SU-DHL-6 (cell line): ENCODE results near the gene SPSB2.
A peak's percentile ranks its signal among the peaks of the same experiment; 100 is the strongest.

ENCODE experiments used
- CTCF ChIP-seq: fragments of 200-600 bp; sonication (generic); IDR thresholded peaks from one replicate; pipeline ENCODE4 v1.5.1; 2017; ENCODE audit warnings: antibody characterized with exemption, mild to moderate bottlenecking, low read length, moderate library complexity; ENCODE audit not compliant: insufficient read depth, poor library complexity, severe bottlenecking
- EZH2phosphoT487 ChIP-seq: fragments of 200-600 bp; sonication (generic), shearing (Covaris generic); conservative IDR thresholded peaks from 2 replicates; pipeline ENCODE4 v1.6.1; 2018; ENCODE audit warnings: mild to moderate bottlenecking, antibody characterized with exemption, low read length, moderate library complexity, mixed read lengths

- TF ChIP-seq CTCF (no peak), EZH2phosphoT487 (peak; percentile 99; the same call in 1 of the 2 replicates)
These were observed 44.9 kb downstream of the SPSB2 start, which contains the start of gene P3H3 for GRCh38 chr12:6827982-6828780.
